Loucy (cell line): Measurements from ENCODE around the gene ZNF474.
"Not testable (repeated sequence)": the region's sequence is repeated elsewhere in the genome, so short reads cannot be mapped to it uniquely, and the experiment has no call there.

Experiments used
- H2AFZ ChIP-seq: fragments of 200-600 bp; sonication (generic); 2 replicates; pipeline ENCODE4 v1.6.0; 2016; ENCODE audit warnings: antibody characterized with exemption, mild to moderate bottlenecking, low read length, moderate library complexity
- H3F3A ChIP-seq: fragments of 200-600 bp; 2 replicates; pipeline ENCODE4 v1.6.0; 2016; ENCODE audit warnings: antibody characterized with exemption, low read depth, mild to moderate bottlenecking
- H3K27me3 ChIP-seq: fragments of 200-600 bp; sonication (generic); 2 replicates; pipeline ENCODE4 v1.6.1; 2014; ENCODE audit warnings: low read length, mild to moderate bottlenecking; ENCODE audit not compliant: insufficient read depth, poor library complexity, severe bottlenecking
- H3K36me3 ChIP-seq: fragments of 200-600 bp; sonication (generic); 2 replicates; pipeline ENCODE4 v1.6.1; 2016; ENCODE audit warnings: low read length; ENCODE audit not compliant: insufficient read depth
- H3K4me1 ChIP-seq: fragments of 200-600 bp; sonication (generic); 2 replicates; pipeline ENCODE4 v1.5.1; 2014; ENCODE audit warnings: low read length, mild to moderate bottlenecking; ENCODE audit not compliant: insufficient read depth, poor library complexity, severe bottlenecking
- H3K4me2 ChIP-seq: fragments of 200-600 bp; sonication (generic); 2 replicates; pipeline ENCODE4 v1.6.0; 2014; ENCODE audit warnings: antibody characterized with exemption, low read length, low read depth, mild to moderate bottlenecking; ENCODE audit not compliant: poor library complexity, severe bottlenecking
- H3K4me3 ChIP-seq: fragments of 200-600 bp; sonication (generic); 2 replicates; pipeline ENCODE4 v1.5.1; 2014; ENCODE audit warnings: low read length, mild to moderate bottlenecking, mixed read lengths; ENCODE audit not compliant: poor library complexity, severe bottlenecking
- H3K79me2 ChIP-seq: fragments of 200-600 bp; sonication (generic); 2 replicates; pipeline ENCODE4 v1.6.1; 2014; ENCODE audit warnings: low read length; ENCODE audit not compliant: insufficient read depth
- H3K9ac ChIP-seq: fragments of 200-600 bp; sonication (generic); 2 replicates; pipeline ENCODE4 v1.6.0; 2014; ENCODE audit warnings: mild to moderate bottlenecking, low read depth, low read length, moderate library complexity; ENCODE audit not compliant: poor library complexity, severe bottlenecking
- H3K9me2 ChIP-seq: fragments of 200-600 bp; sonication (generic); replicated peaks from 2 replicates; pipeline ENCODE4 v1.6.1; 2016; ENCODE audit warnings: low read depth, low read length, mixed read lengths
- H3K9me3 ChIP-seq: fragments of 200-600 bp; sonication (generic); 2 replicates; pipeline ENCODE4 v1.6.1; 2014; ENCODE audit warnings: mild to moderate bottlenecking, antibody characterized with exemption, low read length, low read depth; ENCODE audit not compliant: insufficient read depth
- H4K20me1 ChIP-seq: fragments of 200-600 bp; sonication (generic); 2 replicates; pipeline ENCODE4 v1.6.0; 2014; ENCODE audit warnings: antibody characterized with exemption, low read length, mild to moderate bottlenecking; ENCODE audit not compliant: insufficient read depth, poor library complexity, severe bottlenecking
- CTCF ChIP-seq: fragments of 200-600 bp; sonication (generic); conservative IDR thresholded peaks from 2 replicates; pipeline ENCODE4 v1.5.1; 2014; ENCODE audit warnings: mild to moderate bottlenecking, antibody characterized with exemption, low read length
- EZH2phosphoT487 ChIP-seq: fragments of 200-600 bp; IDR thresholded peaks from 2 replicates; pipeline ENCODE4 v1.6.1; 2018; ENCODE audit warnings: antibody characterized with exemption, mild to moderate bottlenecking, moderate library complexity, borderline replicate concordance

The ZNF474 gene

GRCh38 chr5:122093415-122094180 is 35.7 kb upstream of the ZNF474 start:
- Histone ChIP-seq H3K4me2 (no peak overlapping the region), H3K4me1 (peaks cover 6% of the 10 kb centered on the region), H3K9me2 (no peaks in the 10 kb centered on the region), H4K20me1 (no peaks in the 10 kb centered on the region), H3K79me2 (no peaks in the 10 kb centered on the region), H3F3A (no peaks in the 10 kb centered on the region), H2AFZ (no peak overlapping the region), H3K9ac (no peak overlapping the region), H3K9me3 (no peaks in the 10 kb centered on the region), H3K27me3 (no peaks in the 10 kb centered on the region), H3K36me3 (no peaks in the 10 kb centered on the region), H3K4me3 (no peak overlapping the region)
- TF ChIP-seq EZH2phosphoT487 (no peak), CTCF (no peak)

- not testable (repeated sequence) for H3K4me3 ChIP-seq, H3K79me2 ChIP-seq, H3K9me3 ChIP-seq, H3K27me3 ChIP-seq, H3K4me2 ChIP-seq, H4K20me1 ChIP-seq, H3K36me3 ChIP-seq, H2AFZ ChIP-seq, H3K4me1 ChIP-seq, H3K9ac ChIP-seq, H3F3A ChIP-seq, H3K9me2 ChIP-seq
Measured at GRCh38 chr5:122094251-122094650, 35.1 kb upstream of the ZNF474 start.

GRCh38 chr5:122095158-122095557 is 34.2 kb upstream of the ZNF474 start:
- Histone ChIP-seq H3K9me2 (no peaks in the 10 kb centered on the region), H4K20me1 (no peaks in the 10 kb centered on the region), H3K9ac (no peak overlapping the region), H3K4me3 (no peak overlapping the region), H3F3A (no peaks in the 10 kb centered on the region), H3K4me1 (no peaks in the 10 kb centered on the region), H3K27me3 (no peaks in the 10 kb centered on the region), H3K36me3 (no peaks in the 10 kb centered on the region), H3K79me2 (no peaks in the 10 kb centered on the region), H3K4me2 (no peak overlapping the region), H3K9me3 (no peaks in the 10 kb centered on the region), H2AFZ (no peak overlapping the region)
- no peak for TF ChIP-seq CTCF
- no peak for TF ChIP-seq EZH2phosphoT487

- no peaks in the 10 kb centered on the region for H3F3A ChIP-seq
- H3K36me3 ChIP-seq: no peaks in the 10 kb centered on the region
- TF ChIP-seq CTCF (no peak), EZH2phosphoT487 (no peak)
- no peak overlapping the region for H2AFZ ChIP-seq
- H3K4me2 ChIP-seq: no peak overlapping the region
- no peaks in the 10 kb centered on the region for H3K79me2 ChIP-seq
- no peaks in the 10 kb centered on the region for H3K4me1 ChIP-seq
- H3K9me2 ChIP-seq: no peaks in the 10 kb centered on the region
- H3K9ac ChIP-seq: no peak overlapping the region
- H4K20me1 ChIP-seq: no peaks in the 10 kb centered on the region
- H3K27me3 ChIP-seq: no peaks in the 10 kb centered on the region
- H3K9me3 ChIP-seq: no peaks in the 10 kb centered on the region
- H3K4me3 ChIP-seq: no peak overlapping the region
Measured at GRCh38 chr5:122097391-122097790, 32.0 kb upstream of the ZNF474 start.
